Prostate gland (tissue), 2 donors: ENCODE results near the gene PSMB11. TPM values are rescaled to one million over a fixed set of nuclear protein-coding genes. Genes with fewer than 3 reads are reported as not detected.

Source experiments
- DNase-seq: peaks from one replicate; pipeline ENCODE4 v3.0.0-alpha.2; 2019; ENCODE audit warnings: low spot score
- H3K27ac ChIP-seq, 2 donors: fragments of 200-600 bp; sonication (generic); 2 replicates each; pipeline ENCODE4 v1.5.1; 2017 to 2019
- H3K27me3 ChIP-seq: fragments of 200-600 bp; sonication (generic); replicated peaks from 2 replicates; pipeline ENCODE4 v1.5.1; 2019; ENCODE audit not compliant: insufficient read depth
- H3K36me3 ChIP-seq, 2 donors: fragments of 200-600 bp; sonication (generic); 1 replicate in 1 of 2; 2 replicates in 1 of 2; pipeline versions ENCODE4 v1.5.1 to v1.8.1; 2017 to 2019
- H3K4me1 ChIP-seq: fragments of 200-600 bp; sonication (generic); replicated peaks from 2 replicates; pipeline ENCODE4 v1.5.1; 2019
- H3K4me3 ChIP-seq, 2 donors: fragments of 200-600 bp; sonication (generic); 2 replicates each; pipeline ENCODE4 v1.5.1; 2017 to 2019
- H3K9me3 ChIP-seq: fragments of 200-600 bp; sonication (generic); 2 replicates; pipeline ENCODE4 v1.5.1; 2017
- CTCF ChIP-seq, 4 experiments: fragments of 200-600 bp in 2 of 4; fragments of 450-650 bp in 2 of 4; sonication (generic) in 2 of 4; IDR thresholded peaks; 1 replicate in 3 of 4; 2 replicates in 1 of 4; pipeline ENCODE4 v1.5.1; 2016 to 2019; ENCODE audit warnings: antibody characterized with exemption in 4 of 4, mild to moderate bottlenecking in 2 of 4, moderate library complexity in 2 of 4
- POLR2A ChIP-seq: fragments of 450-650 bp; IDR thresholded peaks from one replicate; pipeline ENCODE4 v1.6.1; 2016; ENCODE audit warnings: antibody characterized with exemption, mild to moderate bottlenecking
- POLR2AphosphoS5 ChIP-seq: sonication (generic); formaldehyde crosslinking; IDR thresholded peaks from one replicate; pipeline ENCODE4 v1.6.1; 2017; ENCODE audit warnings: antibody characterized with exemption
- WGBS: methylation state at CpG from one replicate; pipeline ENCODE4 v1.1.5; 2018; 5-methylcytosine and 5-hydroxymethylcytosine counted together
- intact Hi-C: fragments of 100-400 bp; cut with DNase I; formaldehyde crosslinking; loops from one replicate; pipeline ENCODE4 v1.14.2; 2022
- total RNA-seq, 2 donors: library from RNA; depleted of rRNA; stranded (reverse); fragments of >200 nt; gene quantifications; one replicate each; pipeline ENCODE4 v1.1.0, GENCODE V29; 2016

Gene PSMB11
- total RNA-seq, 2 donors from 2014 or later = not detected

- no peaks in the 10 kb centered on the region for H3K27me3 ChIP-seq
- no peaks in the 10 kb centered on the region for H3K36me3 ChIP-seq
- H3K27ac ChIP-seq = no peak overlapping the region
- TF ChIP-seq POLR2AphosphoS5 (no peak), POLR2A (no peak), CTCF (IDR thresholded peaks at IDR 0.05) (no peak)
- no peak for DNase-seq
- H3K9me3 ChIP-seq = no peaks in the 10 kb centered on the region
- no peak overlapping the region for H3K4me3 ChIP-seq
- H3K4me1 ChIP-seq = no peaks in the 10 kb centered on the region
- intact Hi-C loops = no loop called here
- 63% methylated on average over 6 of the region's 6 CpGs for WGBS
These were observed 5.1 kb downstream of the PSMB11 start for GRCh38 chr14:23047034-23047634.

GRCh38 chr14:23047751-23048693 lies 6.0 kb downstream of the PSMB11 start:
- H3K4me3 ChIP-seq = no peak overlapping the region
- H3K9me3 ChIP-seq = no peaks in the 10 kb centered on the region
- H3K4me1 ChIP-seq = no peaks in the 10 kb centered on the region
- no peak overlapping the region for H3K27ac ChIP-seq
- 84% methylated on average over 84 of the region's 85 CpGs for WGBS
- H3K27me3 ChIP-seq = no peaks in the 10 kb centered on the region
- TF ChIP-seq POLR2AphosphoS5 = no peak
- no peak for TF ChIP-seq CTCF (IDR thresholded peaks at IDR 0.05)
- no peak for TF ChIP-seq POLR2A
- intact Hi-C loops = no loop called here
- no peak for DNase-seq
- H3K36me3 ChIP-seq = no peaks in the 10 kb centered on the region

- WGBS = 94% methylated on average over 7 of the region's 9 CpGs
These were observed 7.0 kb downstream of the PSMB11 start for GRCh38 chr14:23049011-23049410.

GRCh38 chr14:23051141-23052057 lies 9.4 kb downstream of the PSMB11 start:
- intact Hi-C loops = no loop called here
- DNase-seq = no peak

More at GRCh38 chr14:23049011-23049410, 7.0 kb downstream of the PSMB11 start:
- DNase-seq = no peak
- TF ChIP-seq CTCF (IDR thresholded peaks at IDR 0.05) (no peak), POLR2A (no peak), POLR2AphosphoS5 (no peak)
- Histone ChIP-seq H3K4me3 (no peak overlapping the region), H3K27me3 (no peaks in the 10 kb centered on the region), H3K36me3 (no peaks in the 10 kb centered on the region), H3K27ac (no peak overlapping the region), H3K4me1 (no peaks in the 10 kb centered on the region), H3K9me3 (no peaks in the 10 kb centered on the region)
- intact Hi-C loops = no loop called here

More at GRCh38 chr14:23051141-23052057, 9.4 kb downstream of the PSMB11 start:
- TF ChIP-seq POLR2AphosphoS5 = no peak
- no peak for TF ChIP-seq POLR2A
- no peak for TF ChIP-seq CTCF (IDR thresholded peaks at IDR 0.05)
- H3K4me3 ChIP-seq = no peak overlapping the region
- H3K27ac ChIP-seq = no peak overlapping the region
- no peaks in the 10 kb centered on the region for H3K4me1 ChIP-seq
- 79% methylated on average over 5 of the region's 5 CpGs for WGBS
- H3K9me3 ChIP-seq = no peaks in the 10 kb centered on the region
- no peaks in the 10 kb centered on the region for H3K36me3 ChIP-seq
- no peaks in the 10 kb centered on the region for H3K27me3 ChIP-seq
